Stomach (tissue), 4 donors: ENCODE results near the gene NEURL1B.

Source experiments
- POLR2A ChIP-seq, 4 donors: fragments of 450-650 bp; IDR thresholded peaks; one replicate each; pipeline ENCODE4 v1.6.1; 2016; ENCODE audit warnings: antibody characterized with exemption in 4 of 4, control low read depth in 2 of 4, mild to moderate bottlenecking in 1 of 4, moderate library complexity in 1 of 4
- TF ChIP-seq, protein P1 (sequence below), 7 experiments: fragments of 450-650 bp in 4 of 7; fragments of 200-600 bp in 3 of 7; sonication (generic) in 3 of 7; IDR thresholded peaks; one replicate each; pipeline ENCODE4 v1.5.1; 2016 to 2019; ENCODE audit warnings: antibody characterized with exemption in 7 of 7, control low read depth in 2 of 7, mild to moderate bottlenecking in 1 of 7

DNA sequence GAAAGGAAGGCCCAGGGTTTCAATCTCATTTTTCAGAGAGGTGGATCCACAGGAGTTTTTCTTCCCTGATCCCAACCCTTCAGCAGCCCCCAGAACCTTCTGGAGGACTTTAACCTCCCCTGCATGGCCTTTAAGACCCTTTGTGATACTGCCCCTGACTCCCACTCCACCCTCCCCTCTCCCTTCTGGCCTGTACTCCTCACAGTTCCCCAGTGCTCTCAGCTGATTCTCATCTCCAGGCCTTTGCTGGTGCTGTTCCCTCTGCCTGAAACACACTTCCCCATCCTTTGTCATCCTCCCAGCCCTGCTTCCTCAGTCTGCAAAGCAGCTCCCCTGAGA is 18.5 kb downstream of the NEURL1B start:
- TF ChIP-seq, protein P1, sequence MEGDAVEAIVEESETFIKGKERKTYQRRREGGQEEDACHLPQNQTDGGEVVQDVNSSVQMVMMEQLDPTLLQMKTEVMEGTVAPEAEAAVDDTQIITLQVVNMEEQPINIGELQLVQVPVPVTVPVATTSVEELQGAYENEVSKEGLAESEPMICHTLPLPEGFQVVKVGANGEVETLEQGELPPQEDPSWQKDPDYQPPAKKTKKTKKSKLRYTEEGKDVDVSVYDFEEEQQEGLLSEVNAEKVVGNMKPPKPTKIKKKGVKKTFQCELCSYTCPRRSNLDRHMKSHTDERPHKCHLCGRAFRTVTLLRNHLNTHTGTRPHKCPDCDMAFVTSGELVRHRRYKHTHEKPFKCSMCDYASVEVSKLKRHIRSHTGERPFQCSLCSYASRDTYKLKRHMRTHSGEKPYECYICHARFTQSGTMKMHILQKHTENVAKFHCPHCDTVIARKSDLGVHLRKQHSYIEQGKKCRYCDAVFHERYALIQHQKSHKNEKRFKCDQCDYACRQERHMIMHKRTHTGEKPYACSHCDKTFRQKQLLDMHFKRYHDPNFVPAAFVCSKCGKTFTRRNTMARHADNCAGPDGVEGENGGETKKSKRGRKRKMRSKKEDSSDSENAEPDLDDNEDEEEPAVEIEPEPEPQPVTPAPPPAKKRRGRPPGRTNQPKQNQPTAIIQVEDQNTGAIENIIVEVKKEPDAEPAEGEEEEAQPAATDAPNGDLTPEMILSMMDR (IDR thresholded peaks at IDR 0.05), result no peak
- no peak for TF ChIP-seq POLR2A (IDR thresholded peaks at IDR 0.05)
